Activated B cell treated with CpG ODN at 0.5 μM for 24 hours (primary cell): Measurements from ENCODE around the gene MGMT. TPM values are rescaled to one million over a fixed set of nuclear protein-coding genes. Genes with fewer than 3 reads are reported as not detected.

ENCODE experiments used
- ATAC-seq: fragments of 200-7000 bp; cut with Tn5 transposase; one replicate; pipeline ENCODE4 v1.10.0; 2021; ENCODE audit warnings: low read depth, mild to moderate bottlenecking, moderate library complexity
- CTCF ChIA-PET: fragments of 350-600 bp; sonication (Branson Sonifier 250); formaldehyde crosslinking; loops from one replicate; lab custom pipeline; 2021; ENCODE audit warnings: antibody characterized with exemption; lab: Charles Lee
- POLR2A ChIA-PET: fragments of 350-600 bp; sonication (Branson Sonifier 250); formaldehyde crosslinking; loops from one replicate; lab custom pipeline; 2021; ENCODE audit warnings: antibody characterized with exemption; lab: Charles Lee
- DNase-seq: peaks from one replicate; pipeline ENCODE4 v3.0.0; 2022
- H3K27ac Mint-ChIP-seq: one replicate; pipeline ENCODE4 v1.8.0; 2020; ENCODE audit warnings: mixed read lengths
- H3K27me3 Mint-ChIP-seq: one replicate; pipeline ENCODE4 v1.8.0; 2021; ENCODE audit warnings: mixed read lengths
- H3K36me3 Mint-ChIP-seq: one replicate; pipeline ENCODE4 v1.8.0; 2021; ENCODE audit warnings: low read depth, mixed read lengths
- H3K4me1 Mint-ChIP-seq: one replicate; pipeline ENCODE4 v1.8.0; 2021; ENCODE audit warnings: mixed read lengths
- H3K4me3 Mint-ChIP-seq: one replicate; pipeline ENCODE4 v1.8.0; 2020; ENCODE audit warnings: mild to moderate bottlenecking, mixed read lengths
- H3K9me3 Mint-ChIP-seq: one replicate; pipeline ENCODE4 v1.8.0; 2020; ENCODE audit warnings: mixed read lengths
- intact Hi-C: fragments of 100-400 bp; cut with micrococcal nuclease; formaldehyde crosslinking; loops from one replicate; pipeline ENCODE4 v1.15.1; 2024
- total RNA-seq: library from RNA; stranded (reverse); gene quantifications from 2 replicates; pipeline ENCODE4 v1.2.3, GENCODE V29; 2022
- TF ChIP-seq, protein P1 (sequence below): fragments of 200-600 bp; IDR thresholded peaks from one replicate; pipeline ENCODE4 v1.8.0; 2022; ENCODE audit warnings: antibody characterized with exemption, mild to moderate bottlenecking

The MGMT gene
- total RNA-seq, 1 donor from 2014 or later: 25.8 TPM

DNA sequence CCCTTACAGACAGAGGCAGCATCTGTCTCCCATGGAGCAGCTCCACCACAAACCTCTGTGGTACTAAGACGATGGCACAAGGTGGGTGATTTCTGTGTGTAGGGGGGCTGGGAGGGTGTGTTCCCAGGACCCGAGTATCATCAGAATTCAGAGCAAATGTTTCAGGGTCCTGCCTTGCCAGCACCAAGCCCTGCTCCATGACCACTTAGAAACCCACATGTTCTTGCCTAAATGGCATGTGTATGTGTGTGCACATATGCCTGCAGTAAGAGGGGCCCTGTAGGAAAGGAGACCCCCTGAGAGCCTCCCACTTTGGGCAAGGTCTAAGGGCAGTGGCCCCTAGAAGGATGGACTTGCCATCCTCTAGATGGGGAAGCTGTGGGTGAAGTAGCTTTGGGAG is 17.1 kb upstream of the MGMT start:
- intact Hi-C loops: no loop called here
- ChIA-PET CTCF (no interaction called here), POLR2A (no interaction called here)
- H3K27me3 Mint-ChIP-seq: peaks cover 4% of the 10 kb centered on the region
- no peak overlapping the region for H3K27ac Mint-ChIP-seq
- no peaks in the 10 kb centered on the region for H3K4me1 Mint-ChIP-seq
- peaks cover 3% of the 10 kb centered on the region for H3K9me3 Mint-ChIP-seq
- TF ChIP-seq, protein P1, sequence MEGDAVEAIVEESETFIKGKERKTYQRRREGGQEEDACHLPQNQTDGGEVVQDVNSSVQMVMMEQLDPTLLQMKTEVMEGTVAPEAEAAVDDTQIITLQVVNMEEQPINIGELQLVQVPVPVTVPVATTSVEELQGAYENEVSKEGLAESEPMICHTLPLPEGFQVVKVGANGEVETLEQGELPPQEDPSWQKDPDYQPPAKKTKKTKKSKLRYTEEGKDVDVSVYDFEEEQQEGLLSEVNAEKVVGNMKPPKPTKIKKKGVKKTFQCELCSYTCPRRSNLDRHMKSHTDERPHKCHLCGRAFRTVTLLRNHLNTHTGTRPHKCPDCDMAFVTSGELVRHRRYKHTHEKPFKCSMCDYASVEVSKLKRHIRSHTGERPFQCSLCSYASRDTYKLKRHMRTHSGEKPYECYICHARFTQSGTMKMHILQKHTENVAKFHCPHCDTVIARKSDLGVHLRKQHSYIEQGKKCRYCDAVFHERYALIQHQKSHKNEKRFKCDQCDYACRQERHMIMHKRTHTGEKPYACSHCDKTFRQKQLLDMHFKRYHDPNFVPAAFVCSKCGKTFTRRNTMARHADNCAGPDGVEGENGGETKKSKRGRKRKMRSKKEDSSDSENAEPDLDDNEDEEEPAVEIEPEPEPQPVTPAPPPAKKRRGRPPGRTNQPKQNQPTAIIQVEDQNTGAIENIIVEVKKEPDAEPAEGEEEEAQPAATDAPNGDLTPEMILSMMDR: no peak
- ATAC-seq (no peak), DNase-seq (no peak)
- H3K4me3 Mint-ChIP-seq: no peak overlapping the region
- no peaks in the 10 kb centered on the region for H3K36me3 Mint-ChIP-seq

DNA sequence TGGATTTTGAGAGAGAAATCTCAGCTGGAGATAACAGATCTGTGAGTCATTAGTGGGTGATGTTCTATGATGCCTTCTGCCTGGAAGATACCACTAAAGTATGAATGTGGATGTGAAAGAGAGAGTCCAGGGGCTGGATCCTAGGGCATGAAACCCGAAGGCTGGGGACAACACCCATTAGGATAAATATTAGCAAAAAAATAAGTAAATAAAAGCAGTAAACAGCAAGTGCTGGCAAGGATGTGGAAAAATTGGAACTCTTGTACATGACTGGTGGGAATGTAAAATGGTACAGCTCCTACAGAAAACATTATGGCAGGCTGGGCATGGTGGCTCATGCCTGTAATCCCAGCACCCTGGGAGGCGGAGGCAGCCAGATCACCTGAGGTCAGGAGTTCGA is 16.6 kb upstream of the MGMT start:
- Mint-ChIP-seq H3K27ac (no peak overlapping the region), H3K9me3 (peaks cover 3% of the 10 kb centered on the region), H3K4me1 (no peaks in the 10 kb centered on the region), H3K4me3 (no peak overlapping the region), H3K27me3 (peaks cover 4% of the 10 kb centered on the region), H3K36me3 (no peaks in the 10 kb centered on the region)
- intact Hi-C loops: no loop called here
- DNase-seq (no peak), ATAC-seq (no peak)
- CTCF ChIA-PET: no interaction called here
- POLR2A ChIA-PET: no interaction called here
- TF ChIP-seq, protein P1: no peak

DNA sequence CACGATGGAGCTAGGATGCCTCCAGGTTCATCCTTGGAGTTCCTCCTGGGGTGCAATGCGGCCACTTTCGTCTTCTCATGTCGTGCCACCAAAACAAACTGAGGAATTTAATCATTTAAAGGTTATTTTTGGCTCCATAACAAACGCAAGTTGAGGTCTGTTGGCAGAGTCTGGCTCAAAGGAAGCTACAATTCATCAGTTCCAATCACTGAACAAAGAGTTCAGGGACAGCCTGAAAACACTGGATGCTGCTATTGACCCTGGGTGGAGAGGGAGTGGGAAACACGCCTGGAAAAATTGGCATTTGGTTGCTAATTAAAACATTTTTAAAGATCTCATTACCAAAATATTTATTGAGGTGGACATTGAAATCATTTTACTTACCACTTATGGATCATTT is 11.4 kb upstream of the MGMT start:
- intact Hi-C loops: no loop called here
- peaks cover 3% of the 10 kb centered on the region for H3K9me3 Mint-ChIP-seq
- H3K4me3 Mint-ChIP-seq: no peak overlapping the region
- no peaks in the 10 kb centered on the region for H3K4me1 Mint-ChIP-seq
- ATAC-seq: no peak
- H3K27me3 Mint-ChIP-seq: peaks cover 21% of the 10 kb centered on the region
- ChIA-PET POLR2A (no interaction called here), CTCF (no interaction called here)
- DNase-seq: no peak
- no peaks in the 10 kb centered on the region for H3K36me3 Mint-ChIP-seq
- no peak overlapping the region for H3K27ac Mint-ChIP-seq
- TF ChIP-seq, protein P1: no peak

GRCh38 chr10:129459762-129460539 is 7.1 kb upstream of the MGMT start:
- no peak overlapping the region for H3K4me3 Mint-ChIP-seq
- H3K27me3 Mint-ChIP-seq: peaks cover 24% of the 10 kb centered on the region
- CTCF ChIA-PET: no interaction called here
- POLR2A ChIA-PET: no interaction called here
- H3K36me3 Mint-ChIP-seq: no peaks in the 10 kb centered on the region
- ATAC-seq (no peak), DNase-seq (no peak)
- no peak overlapping the region for H3K27ac Mint-ChIP-seq
- H3K4me1 Mint-ChIP-seq: no peaks in the 10 kb centered on the region
- H3K9me3 Mint-ChIP-seq: no peaks in the 10 kb centered on the region
- intact Hi-C loops: no loop called here
- TF ChIP-seq, protein P1: no peak

DNA sequence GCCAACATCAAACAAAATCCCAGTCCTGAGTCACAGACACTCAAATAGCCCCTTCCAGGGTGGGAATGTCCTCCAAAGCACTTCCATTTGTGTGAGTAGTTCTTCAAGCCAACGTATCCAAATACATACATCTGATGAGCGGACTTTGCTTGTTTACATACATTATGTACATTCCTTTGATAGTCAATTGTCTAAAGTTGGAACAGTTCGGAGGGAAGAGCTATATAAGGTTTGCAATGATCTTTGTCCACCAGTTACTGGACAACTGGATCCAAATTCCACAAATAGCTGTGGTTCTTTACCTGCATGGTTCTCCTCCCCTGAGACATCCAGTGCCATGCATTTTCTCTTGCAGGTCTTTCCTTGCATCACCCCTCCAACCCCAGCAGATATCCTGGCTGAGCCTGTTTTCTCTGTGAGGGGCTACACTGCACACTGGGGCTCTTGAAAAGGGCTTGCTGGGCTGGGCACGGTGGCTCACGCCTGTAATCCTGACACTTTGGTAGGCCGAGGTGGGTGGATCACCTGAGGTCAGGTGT is 4.7 kb upstream of the MGMT start:
- Mint-ChIP-seq H3K36me3 (no peaks in the 10 kb centered on the region), H3K9me3 (no peaks in the 10 kb centered on the region), H3K27me3 (peaks cover 14% of the 10 kb centered on the region), H3K4me1 (peaks cover 3% of the 10 kb centered on the region), H3K4me3 (no peak overlapping the region), H3K27ac (no peak overlapping the region)
- ChIA-PET CTCF (no interaction called here), POLR2A (no interaction called here)
- no peak for ATAC-seq
- no peak for DNase-seq
- intact Hi-C loops: no loop called here
- TF ChIP-seq, protein P1: no peak
